ENCODE data around the gene ZBTB18.

The ZBTB18 gene

GRCh38 chr1:244082969-244083368 is 31.9 kb downstream of the ZBTB18 start:
- FAIRE-seq (no peak), DNase-seq (ENCODE audit: insufficient read length, low spot score) (no peak)
- TF ChIP-seq CTCF (IDR thresholded peaks at IDR 0.05; ENCODE audit: insufficient read depth, missing control alignments): no peak

- DNase-seq (ENCODE audit: insufficient read length, low spot score): no peak
- TF ChIP-seq CTCF (IDR thresholded peaks at IDR 0.05; ENCODE audit: insufficient read depth, missing control alignments): no peak
- no peak for FAIRE-seq
Observed at GRCh38 chr1:244083383-244083943, 32.4 kb downstream of the ZBTB18 start.

- DNase-seq (ENCODE audit: insufficient read length, low spot score) (no peak), FAIRE-seq (no peak)
- TF ChIP-seq CTCF (IDR thresholded peaks at IDR 0.05; ENCODE audit: insufficient read depth, missing control alignments): no peak
Observed at GRCh38 chr1:244084763-244085162, 33.7 kb downstream of the ZBTB18 start.

GRCh38 chr1:244085891-244086290 is 34.8 kb downstream of the ZBTB18 start:
- DNase-seq (ENCODE audit: insufficient read length, low spot score): no peak
- no peak for TF ChIP-seq CTCF (IDR thresholded peaks at IDR 0.05; ENCODE audit: insufficient read depth, missing control alignments)
- FAIRE-seq: no peak

- DNase-seq (ENCODE audit: insufficient read length, low spot score) (no peak), FAIRE-seq (no peak)
- no peak for TF ChIP-seq CTCF (IDR thresholded peaks at IDR 0.05; ENCODE audit: insufficient read depth, missing control alignments)
Observed at GRCh38 chr1:244087021-244087560, 36.0 kb downstream of the ZBTB18 start.

- no peak for DNase-seq (ENCODE audit: insufficient read length, low spot score)
- FAIRE-seq: no peak
Observed at GRCh38 chr1:244087611-244088010, 36.5 kb downstream of the ZBTB18 start.

More at GRCh38 chr1:244087611-244088010, 36.5 kb downstream of the ZBTB18 start:
- TF ChIP-seq CTCF (IDR thresholded peaks at IDR 0.05; ENCODE audit: insufficient read depth, missing control alignments): no peak
